UCSD-AML1 (cell line): ENCODE results near the gene LCMT1.
"Not testable (repeated sequence)": the region's sequence is repeated elsewhere in the genome, so short reads cannot be mapped to it uniquely, and the experiment has no call there.

ENCODE experiments used
- DNase-seq: peaks from one replicate; lab custom pipeline; 2025; ENCODE audit not compliant: unreplicated experiment; lab: John Stamatoyannopoulos, UW

Gene LCMT1

GRCh38 chr16:25094596-25094995 is 16.9 kb upstream of the LCMT1 start:
- no peak for DNase-seq

GRCh38 chr16:25095636-25096035 is 15.9 kb upstream of the LCMT1 start:
- no peak for DNase-seq

- no peak for DNase-seq
These were observed 14.1 kb upstream of the LCMT1 start for GRCh38 chr16:25097276-25097975.

- DNase-seq = no peak
These were observed 11.0 kb upstream of the LCMT1 start for GRCh38 chr16:25100511-25100910.

- DNase-seq = peak; percentile 86
These were observed 4.7 kb upstream of the LCMT1 start for GRCh38 chr16:25106567-25107465.

- no peak for DNase-seq
These were observed 4.1 kb upstream of the LCMT1 start for GRCh38 chr16:25107466-25107792.

GRCh38 chr16:25108054-25108453 is 3.5 kb upstream of the LCMT1 start:
- peak; percentile 14 for DNase-seq

- no peak for DNase-seq
These were observed 1.9 kb upstream of the LCMT1 start for GRCh38 chr16:25109643-25110042.

GRCh38 chr16:25110387-25110947 is 1.1 kb upstream of the LCMT1 start:
- no peak for DNase-seq

GRCh38 chr16:25114121-25114520 is 2.6 kb downstream of the LCMT1 start:
- no peak for DNase-seq

- no peak for DNase-seq
These were observed 7.5 kb downstream of the LCMT1 start for GRCh38 chr16:25118851-25119578.

- DNase-seq = no peak
These were observed 10.5 kb downstream of the LCMT1 start for GRCh38 chr16:25121824-25122600.

GRCh38 chr16:25124503-25124902 is 13.0 kb downstream of the LCMT1 start:
- DNase-seq = no peak

GRCh38 chr16:25126086-25126666 is 14.6 kb downstream of the LCMT1 start:
- DNase-seq = not testable (repeated sequence)

- no peak for DNase-seq
These were observed 15.3 kb downstream of the LCMT1 start for GRCh38 chr16:25126820-25127232.

GRCh38 chr16:25132751-25133150 is 21.2 kb downstream of the LCMT1 start:
- not testable (repeated sequence) for DNase-seq

- peak; percentile 36 for DNase-seq
These were observed 22.7 kb downstream of the LCMT1 start for GRCh38 chr16:25134166-25134700.

- no peak for DNase-seq
These were observed 23.8 kb downstream of the LCMT1 start for GRCh38 chr16:25135254-25135878.

GRCh38 chr16:25138130-25138529 is 26.6 kb downstream of the LCMT1 start:
- no peak for DNase-seq
